GM12873 (cell line): ENCODE data around the gene GRK1.

ENCODE experiments used
- TF ChIP-seq, protein P1 (sequence below): IDR thresholded peaks from 2 replicates; pipeline ENCODE4 v1.5.1; 2012; ENCODE audit warnings: low read depth, mild to moderate bottlenecking, moderate library complexity, low read length, control low read depth; ENCODE audit not compliant: insufficient read depth; ENCODE audit errors: missing control alignments

GRK1 gene

DNA sequence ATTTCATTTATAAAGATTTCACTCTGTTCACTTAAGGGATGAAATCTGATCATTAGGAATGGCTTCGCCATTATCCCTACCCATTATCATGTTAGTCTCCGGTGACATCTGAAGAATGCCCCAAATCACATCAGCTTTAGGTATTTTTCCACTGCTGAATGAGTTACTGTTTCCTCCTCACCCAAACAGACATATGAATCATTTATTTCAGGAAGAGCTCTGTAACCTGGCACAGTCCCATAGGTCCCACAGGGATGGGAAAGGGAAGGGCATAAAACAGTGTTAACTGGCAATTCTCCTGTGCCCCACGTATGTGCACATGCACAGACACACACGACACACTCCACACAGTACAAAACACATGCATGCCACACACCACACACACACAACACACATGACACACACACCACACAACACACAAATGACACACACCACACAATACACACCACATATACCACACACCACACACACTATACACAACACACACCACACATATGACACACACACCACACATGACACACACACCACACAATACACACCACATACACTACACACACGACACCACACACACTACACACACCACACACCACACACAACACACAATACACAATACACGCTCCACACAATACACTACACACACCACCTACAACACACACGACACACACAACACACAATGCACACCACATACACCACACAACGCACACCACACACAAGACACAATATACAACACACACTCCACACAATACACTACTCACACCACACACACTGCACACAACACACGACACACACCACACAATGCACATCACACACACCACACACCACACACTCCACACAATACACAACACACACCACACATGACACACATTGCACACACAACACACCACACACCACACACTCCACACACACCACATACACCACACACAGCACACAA, 107.4 kb downstream of the GRK1 start:
- TF ChIP-seq, protein P1, sequence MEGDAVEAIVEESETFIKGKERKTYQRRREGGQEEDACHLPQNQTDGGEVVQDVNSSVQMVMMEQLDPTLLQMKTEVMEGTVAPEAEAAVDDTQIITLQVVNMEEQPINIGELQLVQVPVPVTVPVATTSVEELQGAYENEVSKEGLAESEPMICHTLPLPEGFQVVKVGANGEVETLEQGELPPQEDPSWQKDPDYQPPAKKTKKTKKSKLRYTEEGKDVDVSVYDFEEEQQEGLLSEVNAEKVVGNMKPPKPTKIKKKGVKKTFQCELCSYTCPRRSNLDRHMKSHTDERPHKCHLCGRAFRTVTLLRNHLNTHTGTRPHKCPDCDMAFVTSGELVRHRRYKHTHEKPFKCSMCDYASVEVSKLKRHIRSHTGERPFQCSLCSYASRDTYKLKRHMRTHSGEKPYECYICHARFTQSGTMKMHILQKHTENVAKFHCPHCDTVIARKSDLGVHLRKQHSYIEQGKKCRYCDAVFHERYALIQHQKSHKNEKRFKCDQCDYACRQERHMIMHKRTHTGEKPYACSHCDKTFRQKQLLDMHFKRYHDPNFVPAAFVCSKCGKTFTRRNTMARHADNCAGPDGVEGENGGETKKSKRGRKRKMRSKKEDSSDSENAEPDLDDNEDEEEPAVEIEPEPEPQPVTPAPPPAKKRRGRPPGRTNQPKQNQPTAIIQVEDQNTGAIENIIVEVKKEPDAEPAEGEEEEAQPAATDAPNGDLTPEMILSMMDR: no peak

DNA sequence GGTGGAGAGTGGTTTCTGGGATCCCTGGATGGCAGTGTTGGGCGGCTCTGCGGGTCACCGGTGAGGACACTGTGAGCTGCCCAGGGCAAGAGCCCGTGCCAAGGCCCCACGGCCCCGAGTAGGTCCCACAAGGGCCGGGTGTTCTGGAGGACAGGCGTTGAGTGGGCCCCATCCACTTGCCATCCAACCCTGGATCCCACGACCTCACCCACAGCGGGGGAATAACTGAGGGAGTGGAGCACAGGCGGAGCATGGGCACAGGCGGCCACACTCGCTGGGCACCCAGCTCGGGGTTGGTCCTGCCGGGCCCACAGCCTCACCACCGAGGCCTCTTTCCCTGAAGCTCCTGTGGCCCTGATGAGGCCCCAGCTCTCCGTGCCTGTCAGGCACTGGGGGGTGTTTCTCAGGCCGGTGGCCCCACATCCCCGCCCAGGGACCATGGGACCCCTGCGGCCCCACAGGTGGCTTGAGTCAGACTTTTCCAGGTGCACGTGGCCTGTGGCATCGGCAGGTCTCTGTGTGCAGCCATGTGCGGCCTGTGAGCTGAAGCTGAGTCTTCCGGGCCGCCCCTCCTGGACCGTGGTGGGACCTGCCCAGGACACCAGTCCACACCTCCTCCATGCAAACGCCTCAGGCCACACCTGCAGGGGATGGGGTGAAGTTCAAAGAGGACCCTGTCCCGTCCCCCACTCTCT, 108.6 kb downstream of the GRK1 start:
- TF ChIP-seq, protein P1: no peak

DNA sequence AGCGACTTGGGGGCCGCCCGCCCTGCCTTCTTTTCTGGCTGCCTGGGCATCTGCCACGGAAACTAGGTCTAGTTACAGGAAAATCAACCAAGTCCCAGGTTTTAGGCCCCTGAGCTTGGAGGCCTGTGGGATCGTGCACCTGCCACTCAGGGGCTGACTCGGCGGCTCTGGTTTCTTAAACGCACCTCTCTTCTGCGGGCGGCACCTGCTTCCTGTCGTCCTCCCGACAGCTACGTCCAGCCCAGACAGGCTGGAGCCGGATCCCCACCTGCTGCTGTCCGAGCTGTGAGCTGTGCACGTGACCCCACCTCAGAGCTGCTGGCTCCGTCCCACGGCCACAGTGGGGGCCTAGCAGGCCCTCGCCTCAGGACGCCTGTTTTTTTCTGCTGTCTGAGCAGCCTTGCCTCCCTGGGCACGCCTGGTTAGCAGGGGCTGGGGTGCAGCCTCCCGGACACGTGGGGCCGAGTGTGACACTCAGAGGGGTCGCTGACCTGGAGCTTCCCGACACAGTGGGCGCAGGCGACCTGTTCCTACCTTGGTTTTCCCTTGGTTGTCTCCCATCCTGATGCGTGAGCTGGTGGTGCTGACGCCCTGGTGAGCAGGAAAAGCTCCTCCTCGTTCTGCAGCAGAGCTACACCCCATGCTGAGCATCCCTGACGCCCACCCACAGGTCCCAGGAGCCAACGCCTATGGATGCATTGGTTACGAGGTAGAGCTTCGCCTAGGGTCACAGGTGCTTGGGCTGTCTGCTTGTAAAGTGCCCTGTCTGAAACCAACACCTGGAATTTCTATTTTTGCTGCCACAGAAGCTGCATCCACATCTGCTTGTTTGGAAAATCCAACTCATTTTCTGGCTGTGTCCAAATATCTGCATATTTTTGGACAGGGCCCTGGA, 109.5 kb downstream of the GRK1 start:
- TF ChIP-seq, protein P1: no peak

DNA sequence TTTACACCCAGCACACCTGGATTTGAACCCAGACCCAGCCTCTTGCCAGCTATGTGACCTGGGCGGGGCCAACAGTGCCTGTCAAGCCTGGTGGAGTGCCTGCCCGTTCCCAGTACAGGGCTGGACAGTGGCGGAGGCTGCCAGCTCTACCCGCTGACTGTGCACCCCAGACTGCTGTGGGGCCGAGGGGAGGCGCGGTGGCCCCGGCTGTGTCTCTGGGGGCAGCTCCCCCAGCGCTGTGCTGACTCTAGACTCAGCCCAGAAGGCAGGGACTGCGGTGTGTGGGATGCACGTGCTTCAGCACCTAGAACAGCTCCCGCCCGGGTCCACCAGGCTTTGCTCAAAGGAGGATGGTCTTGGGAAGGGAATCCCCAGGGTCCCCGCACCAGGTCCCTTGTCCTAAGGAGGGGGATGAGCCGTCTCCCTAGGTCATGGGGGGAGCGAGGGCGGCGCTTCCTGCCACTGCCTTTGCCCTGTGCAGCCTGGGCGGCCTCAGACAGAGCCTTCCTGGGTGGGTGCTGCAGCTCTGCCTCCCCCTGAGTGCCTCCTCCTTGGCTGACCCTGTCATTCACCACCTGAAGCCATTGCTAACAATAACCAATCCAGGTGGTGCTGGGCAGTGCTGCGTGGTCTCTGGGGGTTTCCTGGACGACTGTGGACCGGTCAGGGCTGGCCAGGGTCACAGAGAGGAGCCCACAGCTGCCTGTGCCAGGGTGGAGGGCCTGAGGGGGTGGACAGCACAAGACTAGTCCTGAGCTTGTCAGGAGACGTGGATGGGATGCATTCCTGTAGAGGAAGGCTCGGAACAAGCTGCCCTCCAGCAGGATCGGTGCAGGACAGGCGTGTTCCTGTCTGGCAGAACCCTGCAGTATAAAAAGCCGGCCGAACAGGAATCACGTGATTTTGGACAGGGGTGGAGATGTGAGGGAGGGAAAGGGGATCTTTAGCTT, 110.6 kb downstream of the GRK1 start:
- TF ChIP-seq, protein P1: no peak

DNA sequence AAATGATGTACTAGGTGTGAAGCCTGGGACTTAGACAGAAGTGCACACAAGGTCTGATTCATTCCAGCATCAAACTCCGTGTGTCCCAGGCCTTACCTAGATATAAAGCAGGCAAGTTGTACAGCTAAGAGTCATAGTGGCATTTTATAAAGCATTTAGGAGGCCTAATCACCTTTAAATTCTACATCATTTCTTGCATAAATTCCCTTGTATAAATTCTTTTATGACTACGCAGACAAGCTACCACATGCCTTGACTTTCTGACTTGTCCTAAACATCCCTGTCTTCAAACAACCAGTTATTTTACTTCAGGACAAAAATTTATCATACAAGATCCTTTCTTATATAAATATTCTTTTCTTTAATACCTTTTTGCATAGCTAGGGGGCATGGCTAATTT, 114.6 kb downstream of the GRK1 start:
- TF ChIP-seq, protein P1: no peak

DNA sequence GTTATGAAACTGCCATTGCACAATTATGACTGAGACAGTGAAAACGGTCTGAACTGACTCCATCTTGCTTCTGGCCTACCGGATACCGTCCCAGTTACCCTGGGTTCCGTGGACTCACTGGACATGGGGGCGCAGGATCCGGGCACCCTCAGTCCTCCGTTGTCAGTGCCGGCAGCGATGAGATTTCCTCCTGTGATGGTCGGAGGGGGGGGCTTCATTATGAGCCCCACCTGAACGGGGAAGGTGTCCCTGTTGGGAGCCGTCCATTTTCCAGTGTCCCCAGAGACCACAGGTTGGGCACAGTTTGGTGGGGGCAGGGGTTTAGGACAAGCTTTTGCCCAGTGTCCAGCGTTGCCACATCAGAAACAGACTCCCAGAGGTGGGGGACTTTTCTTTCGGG, 115.5 kb downstream of the GRK1 start:
- TF ChIP-seq, protein P1: no peak
